B cell (primary cell): ENCODE results near the gene ZFHX2. TPM values are rescaled to one million over a fixed set of nuclear protein-coding genes. Genes with fewer than 3 reads are reported as not detected.

Experiments
- ATAC-seq: fragments of 200-7000 bp; cut with Tn5 transposase; one replicate; pipeline ENCODE4 v1.10.0; 2021; ENCODE audit warnings: low read depth, mild to moderate bottlenecking, moderate number of reproducible peaks, moderate library complexity
- CTCF ChIA-PET: fragments of 350-600 bp; sonication (Branson Sonifier 250); formaldehyde crosslinking; loops from one replicate; lab custom pipeline; 2021; ENCODE audit warnings: antibody characterized with exemption, inconsistent platforms; lab: Charles Lee
- POLR2A ChIA-PET: fragments of 350-600 bp; sonication (Branson Sonifier 250); formaldehyde crosslinking; loops from one replicate; lab custom pipeline; 2021; ENCODE audit warnings: antibody characterized with exemption; lab: Charles Lee
- DNase-seq: peaks from one replicate; pipeline ENCODE4 v3.0.0; 2013
- H2AFZ ChIP-seq: 2 replicates; pipeline ENCODE4 v1.6.1; 2012; ENCODE audit warnings: mild to moderate bottlenecking, low read depth, low read length; ENCODE audit not compliant: insufficient read depth, poor library complexity, severe bottlenecking
- H3K27ac ChIP-seq, 2 donors: 1 replicate in 1 of 2; 2 replicates in 1 of 2; pipeline ENCODE4 v1.5.1; 2012 to 2013; ENCODE audit warnings: low read length in 2 of 2, mild to moderate bottlenecking in 2 of 2, moderate library complexity in 1 of 2
- H3K27me3 ChIP-seq, 4 experiments: fragments of 200-600 bp in 1 of 4; sonication (generic) in 1 of 4; replicated peaks in 1 of 4; 1 replicate in 2 of 4; 2 replicates in 2 of 4; pipeline versions ENCODE4 v1.6.1 to v1.7.0; 2013 to 2016; ENCODE audit warnings: low read length in 3 of 4, mild to moderate bottlenecking in 2 of 4, mixed read lengths in 1 of 4, moderate library complexity in 1 of 4; ENCODE audit not compliant: insufficient read depth in 4 of 4, control insufficient read depth in 3 of 4; ENCODE audit errors: control extremely low read depth in 1 of 4
- H3K36me3 ChIP-seq, 2 experiments: replicated peaks in 1 of 2; 1 replicate in 1 of 2; 2 replicates in 1 of 2; pipeline versions ENCODE4 v1.6.1 to v1.7.1; 2013; ENCODE audit warnings: low read length in 1 of 2; ENCODE audit not compliant: insufficient read depth in 2 of 2, control insufficient read depth in 1 of 2; ENCODE audit errors: control extremely low read depth in 1 of 2, extremely low read depth in 1 of 2
- H3K4me1 ChIP-seq, 2 donors: fragments of 200-600 bp in 1 of 2; sonication (generic) in 1 of 2; 1 replicate in 1 of 2; 2 replicates in 1 of 2; pipeline versions ENCODE4 v1.5.1 to v1.6.1; 2013 to 2017; ENCODE audit warnings: low read length in 2 of 2; ENCODE audit not compliant: control insufficient read depth in 2 of 2, insufficient read depth in 2 of 2
- H3K4me2 ChIP-seq: replicated peaks from 2 replicates; pipeline ENCODE3; 2012; ENCODE audit warnings: mild to moderate bottlenecking, low read depth, low read length; ENCODE audit not compliant: poor library complexity, severe bottlenecking
- H3K4me3 ChIP-seq, 5 experiments: fragments of 200-600 bp in 1 of 5; sonication (generic) in 1 of 5; 1 replicate in 3 of 5; 2 replicates in 2 of 5; pipeline versions ENCODE4 v1.5.1 to v1.7.0; 2011 to 2016; ENCODE audit warnings: low read length in 4 of 5, mild to moderate bottlenecking in 4 of 5, low read depth in 2 of 5, control low read depth in 1 of 5, moderate library complexity in 1 of 5; ENCODE audit not compliant: insufficient read depth in 1 of 5; ENCODE audit errors: control extremely low read depth in 1 of 5, extremely low read depth in 1 of 5
- H3K79me2 ChIP-seq: fragments of 200-600 bp; sonication (generic); one replicate; pipeline ENCODE4 v1.6.0; 2016; ENCODE audit warnings: low read length; ENCODE audit not compliant: control insufficient read depth, insufficient read depth
- H3K9ac ChIP-seq: fragments of 200-600 bp; sonication (generic); 2 replicates; pipeline ENCODE4 v1.6.1; 2017; ENCODE audit warnings: mild to moderate bottlenecking, low read length, moderate library complexity
- H3K9me3 ChIP-seq, 3 donors: one replicate each; pipeline versions ENCODE4 v1.6.1 to v1.7.1; 2013; ENCODE audit warnings: low read length in 2 of 3; ENCODE audit not compliant: control insufficient read depth in 2 of 3, insufficient read depth in 1 of 3; ENCODE audit errors: control extremely low read depth in 1 of 3
- H4K20me1 ChIP-seq: 2 replicates; pipeline ENCODE4 v1.6.0; 2012; ENCODE audit warnings: mild to moderate bottlenecking, low read length; ENCODE audit not compliant: insufficient read depth, control insufficient read depth, poor library complexity, severe bottlenecking
- H3K27ac Mint-ChIP-seq: one replicate; pipeline ENCODE4 v1.8.0; 2021; ENCODE audit warnings: mixed read lengths
- H3K27me3 Mint-ChIP-seq: one replicate; pipeline ENCODE4 v1.8.0; 2021; ENCODE audit warnings: mixed read lengths
- H3K4me1 Mint-ChIP-seq: one replicate; pipeline ENCODE4 v1.8.0; 2021; ENCODE audit warnings: mixed read lengths
- H3K4me3 Mint-ChIP-seq: one replicate; pipeline ENCODE4 v1.8.0; 2021; ENCODE audit warnings: mixed read lengths
- H3K9me3 Mint-ChIP-seq: one replicate; pipeline ENCODE4 v1.8.0; 2022; ENCODE audit warnings: mixed read lengths; ENCODE audit not compliant: insufficient read depth
- EZH2 ChIP-seq: IDR thresholded peaks from 2 replicates; pipeline ENCODE4 v1.6.1; 2012; ENCODE audit warnings: borderline replicate concordance, low read depth, mild to moderate bottlenecking, moderate library complexity, low read length; ENCODE audit not compliant: insufficient read depth, poor library complexity, severe bottlenecking
- WGBS: methylation state at CpG from one replicate; pipeline ENCODE4 v1.1.5; 2013; ENCODE audit warnings: missing lambda C conversion rate; ENCODE audit not compliant: insufficient coverage; 5-methylcytosine and 5-hydroxymethylcytosine counted together
- intact Hi-C: fragments of 100-400 bp; cut with micrococcal nuclease; formaldehyde crosslinking; loops from one replicate; pipeline ENCODE4 v1.10.0; 2022
- polyA plus RNA-seq: library from polyadenylated mRNA; depleted of rRNA; stranded (reverse); fragments of >200 nt; gene quantifications from 2 replicates; pipeline ENCODE4 v1.2.3, GENCODE V29; 2012
- total RNA-seq, 2 donors: library from RNA; stranded (reverse); fragments of 120-200 nt in 1 of 2; gene quantifications; 1 replicate in 1 of 2; 2 replicates in 1 of 2; pipeline versions ENCODE4 v1.2.3 to v1.2.4, GENCODE V29; 2013 to 2022
- TF ChIP-seq, protein P1 (sequence below): fragments of 200-600 bp; IDR thresholded peaks from one replicate; pipeline ENCODE4 v1.8.0; 2022; ENCODE audit warnings: antibody characterized with exemption, mild to moderate bottlenecking

Gene ZFHX2
- total and polyA plus RNA-seq, 2 donors (not counting 1 experiment from before 2014, with no cell fraction given) = 0.21 to 2.5 TPM

DNA sequence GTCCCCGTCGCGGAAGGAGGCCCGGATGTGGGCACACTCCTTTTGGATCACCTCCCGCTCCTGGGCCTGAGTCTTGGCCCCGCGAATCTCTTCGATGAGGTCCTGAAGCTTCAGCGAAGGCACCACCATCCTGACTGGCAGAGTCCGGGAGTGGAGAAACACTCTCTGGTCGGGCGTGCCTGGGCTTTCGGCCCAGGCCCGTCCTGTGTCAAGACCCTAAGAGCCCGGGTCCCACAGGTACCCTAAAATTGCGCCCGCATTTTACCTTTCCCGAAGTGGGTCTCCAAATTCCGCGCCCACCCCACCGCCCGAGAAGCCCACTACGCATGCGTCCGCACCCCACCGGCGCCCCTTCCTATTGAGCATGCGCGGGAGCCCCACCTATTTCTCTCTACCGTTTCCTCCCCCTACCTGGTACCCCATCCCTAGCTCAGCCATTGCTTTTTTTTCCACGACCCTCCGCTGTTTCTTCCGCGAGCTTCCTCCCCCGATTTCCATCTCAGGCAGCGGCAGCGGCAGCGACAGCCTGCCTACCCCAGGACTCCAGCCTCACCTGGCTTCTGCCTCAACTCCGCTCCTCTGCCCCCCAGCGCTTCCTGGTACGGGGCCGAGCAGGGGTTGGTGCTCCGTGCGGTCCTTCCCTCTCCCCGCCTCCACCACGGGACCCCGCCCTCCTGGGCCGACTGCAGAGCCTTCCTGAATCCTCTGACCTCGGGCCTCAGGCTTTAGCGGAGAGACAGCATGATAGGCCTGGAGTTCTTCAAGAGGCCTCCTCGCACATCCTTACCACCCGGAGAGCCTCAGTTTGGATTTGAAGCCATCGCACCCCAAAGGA lies 15.8 kb upstream of the ZFHX2 start, which contains the start of gene AP1G2:
TSS of gene AP1G2 (minus strand) at position 606 of the 835 bp plus-strand sequence. CDS start at position 129, 477 bp downstream.
- TF ChIP-seq, protein P1, sequence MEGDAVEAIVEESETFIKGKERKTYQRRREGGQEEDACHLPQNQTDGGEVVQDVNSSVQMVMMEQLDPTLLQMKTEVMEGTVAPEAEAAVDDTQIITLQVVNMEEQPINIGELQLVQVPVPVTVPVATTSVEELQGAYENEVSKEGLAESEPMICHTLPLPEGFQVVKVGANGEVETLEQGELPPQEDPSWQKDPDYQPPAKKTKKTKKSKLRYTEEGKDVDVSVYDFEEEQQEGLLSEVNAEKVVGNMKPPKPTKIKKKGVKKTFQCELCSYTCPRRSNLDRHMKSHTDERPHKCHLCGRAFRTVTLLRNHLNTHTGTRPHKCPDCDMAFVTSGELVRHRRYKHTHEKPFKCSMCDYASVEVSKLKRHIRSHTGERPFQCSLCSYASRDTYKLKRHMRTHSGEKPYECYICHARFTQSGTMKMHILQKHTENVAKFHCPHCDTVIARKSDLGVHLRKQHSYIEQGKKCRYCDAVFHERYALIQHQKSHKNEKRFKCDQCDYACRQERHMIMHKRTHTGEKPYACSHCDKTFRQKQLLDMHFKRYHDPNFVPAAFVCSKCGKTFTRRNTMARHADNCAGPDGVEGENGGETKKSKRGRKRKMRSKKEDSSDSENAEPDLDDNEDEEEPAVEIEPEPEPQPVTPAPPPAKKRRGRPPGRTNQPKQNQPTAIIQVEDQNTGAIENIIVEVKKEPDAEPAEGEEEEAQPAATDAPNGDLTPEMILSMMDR = no peak
- TF ChIP-seq EZH2 = no peak
- ChIA-PET CTCF (interaction anchor here (1.0 to 9.3 kb wide), 3 partner anchors 10 to 240 kb away, joined by 3 to 61 read pairs (median 24); partner anchors contain the start of gene THTPA), POLR2A (interaction anchor here (0.7 to 1.1 kb wide), 3 partner anchors 9 to 799 kb away, joined by 3 to 5 read pairs (median 3); partner anchors contain the start of gene PABPN1)
- Mint-ChIP-seq H3K27me3 (peaks cover 11% of the 10 kb centered on the region), H3K9me3 (no peaks in the 10 kb centered on the region), H3K4me1 (peaks cover 36% of the 10 kb centered on the region), H3K4me3 (peak within 1 kb of the TSS; percentile 96), H3K27ac (peak within 1 kb of the TSS; percentile 96)
- under 1% methylated on average over 49 of the region's 53 CpGs for WGBS
- Histone ChIP-seq H3K9me3 (no peaks in the 10 kb centered on the region), H3K4me2 (peak within 1 kb of the TSS; percentile 76), H3K9ac (peak within 1 kb of the TSS; percentile 82), H3K4me1 (peaks cover 15 to 23% of the 10 kb centered on the region in 2 donors), H3K27ac (peak within 1 kb of the TSS; percentile 71 to 72), H3K36me3 (peaks cover 0 to 38% of the 10 kb centered on the region in 2 experiments), H2AFZ (peak within 1 kb of the TSS; percentile 89), H3K79me2 (peaks cover 29% of the 10 kb centered on the region), H4K20me1 (peaks cover 22% of the 10 kb centered on the region), H3K27me3 (peaks cover 0 to 8% (median 3%) of the 10 kb centered on the region in 4 experiments), H3K4me3 (peak within 1 kb of the TSS; percentile 56 to 94 (median 80))
- peak; percentile 95 for ATAC-seq
- peak; percentile 91 for DNase-seq
- intact Hi-C loops = loop anchor here (1.0 to 10.0 kb wide), 7 partner anchors 11 to 875 kb away; partner anchors contain the start of genes HOMEZ, NGDN, PCK2 and SDR39U1
